HG03558 (cell line): ENCODE results near the gene MGAT4B.

Source experiments
- ATAC-seq: cut with Tn5 transposase; IDR thresholded peaks from one replicate; pipeline ENCODE4 v1.9.1; 2021; ENCODE audit warnings: moderate number of reproducible peaks; ENCODE audit not compliant: unreplicated experiment; ENCODE audit errors: extremely low read depth

Gene MGAT4B

GRCh38 chr5:179755022-179755421 lies 51.6 kb downstream of the MGAT4B start:
- no peak for ATAC-seq

- no peak for ATAC-seq
Measured at GRCh38 chr5:179753971-179754370, 52.7 kb downstream of the MGAT4B start.

GRCh38 chr5:179749857-179750508 lies 56.7 kb downstream of the MGAT4B start:
- no peak for ATAC-seq

GRCh38 chr5:179747811-179748210 lies 58.9 kb downstream of the MGAT4B start:
- ATAC-seq, result no peak
